ENCODE measurements around the gene GCH1. TPM values are rescaled to one million over a fixed set of nuclear protein-coding genes. Genes with fewer than 3 reads are reported as not detected.
"Not testable (repeated sequence)": the region's sequence is repeated elsewhere in the genome, so short reads cannot be mapped to it uniquely, and the experiment has no call there.

The GCH1 gene
- 3.1 and 17.0 TPM in 2 replicates for total RNA-seq (2014; rRNA removed; shearing (Covaris generic))

GRCh38 chr14:54902521-54903420 is at the start of gene GCH1:
GCH1 (minus strand) TSS chr14:54902826; CDS start chr14:54902663, 163 bp downstream.
- DNase-seq (ENCODE audit: low spot score) = peak; percentile 17

GRCh38 chr14:54947230-54947629 is 44.6 kb upstream of the GCH1 start:
- no peak for DNase-seq (ENCODE audit: low spot score)

GRCh38 chr14:54946500-54946899 is 43.9 kb upstream of the GCH1 start:
- DNase-seq (ENCODE audit: low spot score) = no peak

GRCh38 chr14:54944737-54945391 is 42.2 kb upstream of the GCH1 start:
- no peak for DNase-seq (ENCODE audit: low spot score)

GRCh38 chr14:54942913-54943312 is 40.3 kb upstream of the GCH1 start:
- DNase-seq (ENCODE audit: low spot score) = no peak

GRCh38 chr14:54936816-54937215 is 34.2 kb upstream of the GCH1 start:
- no peak for DNase-seq (ENCODE audit: low spot score)

GRCh38 chr14:54935958-54936357 is 33.3 kb upstream of the GCH1 start:
- DNase-seq (ENCODE audit: low spot score) = no peak

GRCh38 chr14:54935100-54935499 is 32.5 kb upstream of the GCH1 start:
- no peak for DNase-seq (ENCODE audit: low spot score)

- DNase-seq (ENCODE audit: low spot score) = no peak
Measured at GRCh38 chr14:54933006-54933405, 30.4 kb upstream of the GCH1 start.

GRCh38 chr14:54931598-54932340 is 29.1 kb upstream of the GCH1 start:
- no peak for DNase-seq (ENCODE audit: low spot score)

- no peak for DNase-seq (ENCODE audit: low spot score)
Measured at GRCh38 chr14:54931101-54931500, 28.5 kb upstream of the GCH1 start.

- no peak for DNase-seq (ENCODE audit: low spot score)
Measured at GRCh38 chr14:54929556-54929955, 26.9 kb upstream of the GCH1 start.

- no peak for DNase-seq (ENCODE audit: low spot score)
Measured at GRCh38 chr14:54928216-54928615, 25.6 kb upstream of the GCH1 start.

GRCh38 chr14:54927551-54927950 is 24.9 kb upstream of the GCH1 start:
- DNase-seq (ENCODE audit: low spot score) = no peak

GRCh38 chr14:54926570-54926969 is 23.9 kb upstream of the GCH1 start:
- DNase-seq (ENCODE audit: low spot score) = not testable (repeated sequence)

- DNase-seq (ENCODE audit: low spot score) = no peak
Measured at GRCh38 chr14:54922598-54922997, 20.0 kb upstream of the GCH1 start.

GRCh38 chr14:54920052-54920451 is 17.4 kb upstream of the GCH1 start:
- no peak for DNase-seq (ENCODE audit: low spot score)

GRCh38 chr14:54919330-54919729 is 16.7 kb upstream of the GCH1 start:
- no peak for DNase-seq (ENCODE audit: low spot score)

GRCh38 chr14:54918427-54918826 is 15.8 kb upstream of the GCH1 start:
- DNase-seq (ENCODE audit: low spot score) = no peak

GRCh38 chr14:54916101-54916500 is 13.5 kb upstream of the GCH1 start:
- no peak for DNase-seq (ENCODE audit: low spot score)

- no peak for DNase-seq (ENCODE audit: low spot score)
Measured at GRCh38 chr14:54909817-54910558, 7.4 kb upstream of the GCH1 start.

- not testable (repeated sequence) for DNase-seq (ENCODE audit: low spot score)
Measured at GRCh38 chr14:54908973-54909372, 6.3 kb upstream of the GCH1 start.
